Caki2 (cell line): ENCODE data around the gene DNAAF9. TPM values are rescaled to one million over a fixed set of nuclear protein-coding genes. Genes with fewer than 3 reads are reported as not detected.
"Not testable (repeated sequence)": the region's sequence is repeated elsewhere in the genome, so short reads cannot be mapped to it uniquely, and the experiment has no call there.

Experiments used
- DNase-seq: peaks from one replicate; pipeline ENCODE4 v3.0.0-alpha.2; 2015; ENCODE audit warnings: low read depth
- in situ Hi-C: cut with HindIII; loops from 2 replicates; pipeline ENCODE4 v1.10.0; 2016; ENCODE audit warnings: low sequenced_read_pairs, low pct_unique_long_range_greater_than_20kb, mixed read lengths
- total RNA-seq: library from RNA; depleted of rRNA; stranded (reverse); fragments of >200 nt; shearing (Covaris generic); gene quantifications from 2 replicates; pipeline ENCODE4 v1.2.3, GENCODE V29; 2014; ENCODE audit warnings: low replicate concordance; rRNA removed

DNAAF9 gene
- total RNA-seq: 5.7 and 6.1 TPM in 2 replicates

GRCh38 chr20:3407040-3407770 is at the start of gene DNAAF9:
Gene DNAAF9 (minus strand): TSS chr20:3407669. CDS start chr20:3407557, 112 bp downstream.
- DNase-seq: peak; percentile 51
- in situ Hi-C loops: no loop called here

GRCh38 chr20:3456648-3457047 is 49.2 kb upstream of the DNAAF9 start:
- no peak for DNase-seq
- in situ Hi-C loops: no loop called here

GRCh38 chr20:3454831-3455230 is 47.4 kb upstream of the DNAAF9 start:
- DNase-seq: no peak
- in situ Hi-C loops: no loop called here

GRCh38 chr20:3452690-3453089 is 45.2 kb upstream of the DNAAF9 start:
- no peak for DNase-seq
- in situ Hi-C loops: no loop called here

- no peak for DNase-seq
- in situ Hi-C loops: no loop called here
These were observed 44.7 kb upstream of the DNAAF9 start for GRCh38 chr20:3452136-3452535.

GRCh38 chr20:3449319-3449718 is 41.9 kb upstream of the DNAAF9 start:
- DNase-seq: no peak
- in situ Hi-C loops: no loop called here

GRCh38 chr20:3447321-3447720 is 39.9 kb upstream of the DNAAF9 start:
- in situ Hi-C loops: no loop called here
- DNase-seq: no peak

GRCh38 chr20:3446779-3447178 is 39.3 kb upstream of the DNAAF9 start:
- in situ Hi-C loops: no loop called here
- no peak for DNase-seq

GRCh38 chr20:3436864-3437574 is 29.6 kb upstream of the DNAAF9 start:
- in situ Hi-C loops: no loop called here
- DNase-seq: peak; percentile 59

GRCh38 chr20:3434232-3434631 is 26.8 kb upstream of the DNAAF9 start:
- in situ Hi-C loops: no loop called here

GRCh38 chr20:3433744-3434143 is 26.3 kb upstream of the DNAAF9 start:
- in situ Hi-C loops: no loop called here
- DNase-seq: no peak

More at GRCh38 chr20:3434232-3434631, 26.8 kb upstream of the DNAAF9 start:
- DNase-seq: no peak

- DNase-seq: no peak
- in situ Hi-C loops: no loop called here
These were observed 25.4 kb upstream of the DNAAF9 start for GRCh38 chr20:3432844-3433243.

- in situ Hi-C loops: no loop called here
- no peak for DNase-seq
These were observed 23.6 kb upstream of the DNAAF9 start for GRCh38 chr20:3431109-3431508.

GRCh38 chr20:3430376-3431069 is 23.1 kb upstream of the DNAAF9 start:
- no peak for DNase-seq
- in situ Hi-C loops: no loop called here

GRCh38 chr20:3426766-3427165 is 19.3 kb upstream of the DNAAF9 start:
- DNase-seq, in situ Hi-C loops: not testable (repeated sequence)

GRCh38 chr20:3423126-3423525 is 15.7 kb upstream of the DNAAF9 start:
- no peak for DNase-seq
- in situ Hi-C loops: no loop called here

GRCh38 chr20:3421985-3422384 is 14.5 kb upstream of the DNAAF9 start:
- in situ Hi-C loops: no loop called here
- DNase-seq: no peak

- in situ Hi-C loops: no loop called here
- DNase-seq: no peak
These were observed 12.8 kb upstream of the DNAAF9 start for GRCh38 chr20:3420211-3420707.

GRCh38 chr20:3418161-3418560 is 10.7 kb upstream of the DNAAF9 start:
- DNase-seq, in situ Hi-C loops: not testable (repeated sequence)
